Measurements from ENCODE around the gene CCDC6.
"Not testable (repeated sequence)": the region's sequence is repeated elsewhere in the genome, so short reads cannot be mapped to it uniquely, and the experiment has no call there.

CCDC6 gene

GRCh38 chr10:59750155-59750945, 156.0 kb downstream of the CCDC6 start:
- DNase-seq = no peak

DNA sequence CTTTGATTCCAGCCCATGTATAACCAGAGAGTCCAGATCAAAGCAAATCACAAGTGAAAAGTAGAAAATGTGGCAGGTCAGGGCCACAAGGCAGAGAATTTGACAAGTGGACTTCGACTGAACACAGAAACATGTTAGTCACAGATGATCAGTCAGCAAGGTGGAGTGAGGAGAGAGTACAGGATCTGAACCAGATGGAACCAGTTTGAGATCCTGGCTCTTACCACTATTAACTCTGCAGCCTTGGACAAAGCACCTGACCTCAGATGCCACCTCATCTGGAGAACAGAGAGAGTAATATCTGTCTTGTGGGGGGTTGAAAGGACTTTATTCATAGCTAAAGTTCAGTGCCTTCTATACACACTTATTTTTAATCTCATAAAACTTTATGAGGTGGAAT, 157.5 kb downstream of the CCDC6 start:
- peak; percentile 7 for DNase-seq

- no peak for DNase-seq
Observed at GRCh38 chr10:59745163-59745650, 161.1 kb downstream of the CCDC6 start.

- DNase-seq = not testable (repeated sequence)
Observed at GRCh38 chr10:59744762-59745161, 161.6 kb downstream of the CCDC6 start.

DNA sequence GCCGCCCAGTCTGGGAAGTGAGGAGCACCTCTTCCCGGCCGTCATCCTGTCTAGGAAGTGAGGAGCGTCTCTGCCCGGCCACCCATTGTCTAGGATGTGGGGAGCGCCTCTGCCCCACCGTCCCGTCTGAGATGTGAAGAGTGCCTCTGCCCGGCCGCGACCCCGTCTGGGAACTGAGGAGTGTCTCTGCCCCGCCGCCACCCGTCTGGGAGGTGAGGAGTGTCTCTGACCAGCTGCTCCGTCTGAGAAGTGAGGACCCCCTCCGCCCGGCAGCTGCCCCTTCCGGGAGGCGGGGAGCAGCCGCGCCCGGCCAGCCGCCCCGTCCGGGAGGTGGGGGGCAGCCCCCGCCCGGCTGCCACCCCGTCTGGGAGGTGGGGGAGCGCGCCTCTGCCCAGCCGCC, 162.2 kb downstream of the CCDC6 start:
- DNase-seq = not testable (repeated sequence)

GRCh38 chr10:59741583-59741982, 164.8 kb downstream of the CCDC6 start:
- DNase-seq = no peak

DNA sequence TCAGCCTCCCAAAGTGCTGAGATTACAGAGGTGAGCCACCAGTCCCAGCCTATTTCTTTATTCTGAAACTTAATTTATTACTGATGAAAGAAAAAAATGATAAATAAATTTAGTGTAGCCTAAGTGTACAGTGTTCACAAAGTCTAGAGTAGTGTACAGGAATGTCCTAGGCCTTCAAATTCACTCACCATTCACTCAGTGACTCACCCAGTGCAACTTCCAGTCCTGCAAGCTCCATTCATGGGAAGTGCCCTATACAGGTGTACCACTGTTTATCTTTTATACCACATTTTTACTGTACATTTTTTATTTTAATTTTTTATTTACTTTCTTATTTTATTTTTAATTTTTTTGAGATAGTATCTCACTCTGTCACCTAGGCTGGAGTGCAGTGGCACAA, 165.3 kb downstream of the CCDC6 start:
- DNase-seq = no peak
